ENCODE data around the gene ITGB1BP1.

Gene ITGB1BP1

GRCh38 chr2:9422321-9423099, 818 bp downstream of the ITGB1BP1 start:
- DNase-seq (ENCODE audit: low read depth in 1 of 2, low spot score in 1 of 2), result peak; percentile 38 to 46
- Histone ChIP-seq H3K27me3 (ENCODE audit: insufficient read depth, poor library complexity, severe bottlenecking) (no peaks in the 10 kb centered on the region), H3K27ac (replicated peaks) (peak overlapping the region; percentile 95), H3K4me3 (replicated peaks; ENCODE audit: insufficient read depth, low read length) (peak overlapping the region; percentile 87)
- TF ChIP-seq CTCF (IDR thresholded peaks at IDR 0.05; ENCODE audit: insufficient read depth, low read length) (no peak), GABPA (IDR thresholded peaks at IDR 0.05; ENCODE audit: low read depth) (no peak), POLR2AphosphoS5 (IDR thresholded peaks at IDR 0.05; ENCODE audit: low read depth) (no peak), SPI1 (IDR thresholded peaks at IDR 0.05; ENCODE audit: borderline replicate concordance, low read depth) (no peak), REST (IDR thresholded peaks at IDR 0.05; ENCODE audit: insufficient replicate concordance, low read depth) (no peak)

- Histone ChIP-seq H3K27ac (replicated peaks) (no peak overlapping the region), H3K4me3 (replicated peaks; ENCODE audit: insufficient read depth, low read length) (no peak overlapping the region), H3K27me3 (ENCODE audit: insufficient read depth, poor library complexity, severe bottlenecking) (no peaks in the 10 kb centered on the region)
- DNase-seq (ENCODE audit: low read depth in 1 of 2, low spot score in 1 of 2), result no peak
- TF ChIP-seq GABPA (IDR thresholded peaks at IDR 0.05; ENCODE audit: low read depth) (no peak), POLR2AphosphoS5 (IDR thresholded peaks at IDR 0.05; ENCODE audit: low read depth) (no peak), CTCF (IDR thresholded peaks at IDR 0.05; ENCODE audit: insufficient read depth, low read length) (no peak), REST (IDR thresholded peaks at IDR 0.05; ENCODE audit: insufficient replicate concordance, low read depth) (no peak), SPI1 (IDR thresholded peaks at IDR 0.05; ENCODE audit: borderline replicate concordance, low read depth) (no peak)
Observed at GRCh38 chr2:9420495-9420894, 2.8 kb downstream of the ITGB1BP1 start.

GRCh38 chr2:9419541-9419940, 3.8 kb downstream of the ITGB1BP1 start:
- DNase-seq (ENCODE audit: low read depth in 1 of 2, low spot score in 1 of 2), result no peak
- H3K27ac ChIP-seq (replicated peaks), result no peak overlapping the region
- H3K27me3 ChIP-seq (ENCODE audit: insufficient read depth, poor library complexity, severe bottlenecking), result no peaks in the 10 kb centered on the region
- H3K4me3 ChIP-seq (replicated peaks; ENCODE audit: insufficient read depth, low read length), result no peak overlapping the region
- TF ChIP-seq POLR2AphosphoS5 (IDR thresholded peaks at IDR 0.05; ENCODE audit: low read depth), result no peak
- no peak for TF ChIP-seq REST (IDR thresholded peaks at IDR 0.05; ENCODE audit: insufficient replicate concordance, low read depth)
- TF ChIP-seq CTCF (IDR thresholded peaks at IDR 0.05; ENCODE audit: insufficient read depth, low read length), result no peak
- TF ChIP-seq SPI1 (IDR thresholded peaks at IDR 0.05; ENCODE audit: borderline replicate concordance, low read depth), result no peak
- TF ChIP-seq GABPA (IDR thresholded peaks at IDR 0.05; ENCODE audit: low read depth), result no peak

Data from HL-60 (cell line).